Immature natural killer cell (primary cell): ENCODE results near the gene UBE2L3. TPM values are rescaled to one million over a fixed set of nuclear protein-coding genes. Genes with fewer than 3 reads are reported as not detected.
A peak's percentile ranks its signal among the peaks of the same experiment; 100 is the strongest.
"Not testable (repeated sequence)": the region's sequence is repeated elsewhere in the genome, so short reads cannot be mapped to it uniquely, and the experiment has no call there.

Source experiments
- DNase-seq, 3 donors: peaks; one replicate each; pipeline ENCODE4 v3.0.0; 2022; ENCODE audit warnings: mixed read lengths in 1 of 3
- H3K27ac Mint-ChIP-seq, 6 donors: one replicate each; pipeline ENCODE4 v1.8.0; 2020; ENCODE audit warnings: mixed read lengths in 6 of 6, mild to moderate bottlenecking in 5 of 6, inconsistent platforms in 4 of 6, moderate library complexity in 3 of 6
- H3K27me3 Mint-ChIP-seq, 3 donors: one replicate each; pipeline ENCODE4 v1.8.0; 2020 to 2021; ENCODE audit warnings: low read depth in 3 of 3, mild to moderate bottlenecking in 3 of 3, mixed read lengths in 3 of 3, moderate library complexity in 3 of 3, inconsistent platforms in 1 of 3
- H3K36me3 Mint-ChIP-seq, 3 donors: one replicate each; pipeline ENCODE4 v1.8.0; 2020; ENCODE audit warnings: mixed read lengths in 3 of 3, inconsistent platforms in 2 of 3, mild to moderate bottlenecking in 2 of 3
- H3K4me1 Mint-ChIP-seq, 2 donors: one replicate each; pipeline ENCODE4 v1.8.0; 2020; ENCODE audit warnings: inconsistent platforms in 2 of 2, mild to moderate bottlenecking in 2 of 2, mixed read lengths in 2 of 2, moderate library complexity in 1 of 2
- H3K4me3 Mint-ChIP-seq, 5 donors: one replicate each; pipeline ENCODE4 v1.8.0; 2020; ENCODE audit warnings: mild to moderate bottlenecking in 5 of 5, mixed read lengths in 5 of 5, inconsistent platforms in 3 of 5, moderate library complexity in 3 of 5
- H3K9me3 Mint-ChIP-seq, 6 donors: one replicate each; pipeline ENCODE4 v1.8.0; 2020; ENCODE audit warnings: mild to moderate bottlenecking in 6 of 6, mixed read lengths in 6 of 6, inconsistent platforms in 4 of 6, moderate library complexity in 3 of 6
- polyA plus RNA-seq, 3 donors: library from polyadenylated mRNA; unstranded; fragments of 300-500 nt; fragmentation: Illumina TruSeq; gene quantifications; one replicate each; pipeline ENCODE4 v1.2.3, GENCODE V29; 2021

UBE2L3 gene
- polyA plus RNA-seq: 100 to 1,000 TPM; 110 to 133 (median 115) TPM

GRCh38 chr22:21567456-21568346, at the start of gene UBE2L3:
Gene UBE2L3 (plus strand): TSS chr22:21567714. CDS start chr22:21567745, 31 bp downstream.
- no peaks in the 10 kb centered on the region for H3K9me3 Mint-ChIP-seq
- H3K36me3 Mint-ChIP-seq: no peaks in the 10 kb centered on the region
- peak; percentile 82 to 83 (median 83) for DNase-seq
- H3K27ac Mint-ChIP-seq: peak within 1 kb of the TSS; percentile 88 to 95 (median 93)
- H3K27me3 Mint-ChIP-seq: no peaks in the 10 kb centered on the region
- H3K4me3 Mint-ChIP-seq: peak within 1 kb of the TSS; percentile 85 to 92 (median 90)
- peaks cover 46 to 47% of the 10 kb centered on the region in 2 donors for H3K4me1 Mint-ChIP-seq

DNA sequence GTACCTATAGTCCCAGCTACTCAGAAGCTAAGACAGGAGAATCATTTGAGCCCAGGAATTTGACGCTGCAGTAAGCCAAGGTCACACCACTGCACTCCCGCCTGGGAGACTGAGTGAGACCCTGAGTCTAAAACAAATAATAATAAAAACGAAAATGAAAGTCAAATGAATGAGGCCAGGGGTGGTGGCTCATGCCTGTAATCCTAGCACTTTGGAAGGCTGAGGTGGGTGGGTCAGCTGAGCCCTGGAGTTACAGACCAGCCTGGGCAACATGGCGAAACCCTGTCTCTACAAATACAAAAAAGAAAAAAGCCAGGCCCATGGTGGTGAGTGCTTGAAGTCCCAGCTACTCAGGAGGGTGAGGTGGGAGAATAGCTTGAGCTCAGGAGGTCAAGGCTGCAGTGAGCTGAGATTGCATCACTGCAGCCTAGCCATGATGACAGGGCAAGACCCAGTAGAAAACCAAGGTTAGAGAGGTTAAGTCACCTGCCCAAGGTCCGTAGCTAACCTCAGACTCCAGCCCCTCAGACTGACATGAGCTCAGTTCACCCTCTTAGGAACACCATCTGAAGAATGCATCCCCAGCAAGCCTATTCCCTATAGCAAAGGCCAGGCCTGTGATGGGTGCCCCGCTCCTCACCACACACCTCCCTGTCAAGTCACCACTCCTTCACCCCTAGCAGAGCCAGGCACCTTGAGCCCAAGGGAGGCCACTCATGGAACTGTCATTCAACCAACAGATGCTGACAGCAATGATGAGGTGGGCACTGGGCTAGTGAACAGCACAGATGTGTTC, 40.6 kb upstream of the UBE2L3 start:
- not testable (repeated sequence) for H3K9me3 Mint-ChIP-seq, DNase-seq, H3K27me3 Mint-ChIP-seq, H3K27ac Mint-ChIP-seq, H3K36me3 Mint-ChIP-seq, H3K4me3 Mint-ChIP-seq, H3K4me1 Mint-ChIP-seq

- not testable (repeated sequence) for H3K36me3 Mint-ChIP-seq, H3K27me3 Mint-ChIP-seq, H3K4me3 Mint-ChIP-seq, DNase-seq, H3K27ac Mint-ChIP-seq, H3K9me3 Mint-ChIP-seq, H3K4me1 Mint-ChIP-seq
Observed at GRCh38 chr22:21531525-21531924, 36.0 kb upstream of the UBE2L3 start.

DNA sequence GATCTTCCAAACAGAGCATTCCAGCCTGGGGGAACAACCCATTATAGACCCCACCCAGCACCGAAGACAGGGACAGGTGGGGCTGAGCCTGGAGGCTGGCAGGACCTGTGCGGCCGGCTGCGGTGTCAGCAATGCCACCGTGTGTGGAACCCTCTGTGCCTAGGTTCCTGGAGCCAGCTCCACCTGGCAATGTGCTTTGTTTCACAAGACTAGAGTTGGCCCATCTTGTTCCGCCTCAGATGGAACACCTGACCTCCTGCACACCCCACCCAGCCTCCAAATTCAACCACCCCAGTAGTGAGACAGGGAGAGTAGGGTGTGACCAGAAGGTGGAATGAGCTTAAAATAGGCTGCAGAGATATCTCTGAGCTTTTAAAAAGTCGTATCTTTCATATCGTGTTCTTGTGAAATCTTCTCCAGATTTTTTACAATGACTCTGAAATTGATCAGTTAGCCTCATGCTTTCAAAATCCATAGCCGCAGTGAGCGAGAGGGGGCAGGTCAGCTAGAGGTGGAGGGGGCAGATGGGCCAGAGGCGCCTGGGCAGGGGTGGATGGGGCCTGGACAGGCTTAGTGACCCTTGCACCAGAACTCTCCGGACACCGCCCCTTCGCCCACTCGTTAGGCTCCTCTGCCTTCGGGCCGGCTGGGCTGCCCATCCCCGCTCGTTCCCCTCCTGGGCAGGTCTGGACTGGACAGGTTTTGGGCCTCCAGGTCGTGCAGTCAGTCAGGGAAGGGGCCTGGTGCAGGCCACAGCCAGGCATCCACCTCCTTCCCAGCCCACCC, 34.5 kb upstream of the UBE2L3 start:
- H3K4me1 Mint-ChIP-seq, H3K36me3 Mint-ChIP-seq, H3K27me3 Mint-ChIP-seq, DNase-seq, H3K4me3 Mint-ChIP-seq, H3K27ac Mint-ChIP-seq, H3K9me3 Mint-ChIP-seq: not testable (repeated sequence)

DNA sequence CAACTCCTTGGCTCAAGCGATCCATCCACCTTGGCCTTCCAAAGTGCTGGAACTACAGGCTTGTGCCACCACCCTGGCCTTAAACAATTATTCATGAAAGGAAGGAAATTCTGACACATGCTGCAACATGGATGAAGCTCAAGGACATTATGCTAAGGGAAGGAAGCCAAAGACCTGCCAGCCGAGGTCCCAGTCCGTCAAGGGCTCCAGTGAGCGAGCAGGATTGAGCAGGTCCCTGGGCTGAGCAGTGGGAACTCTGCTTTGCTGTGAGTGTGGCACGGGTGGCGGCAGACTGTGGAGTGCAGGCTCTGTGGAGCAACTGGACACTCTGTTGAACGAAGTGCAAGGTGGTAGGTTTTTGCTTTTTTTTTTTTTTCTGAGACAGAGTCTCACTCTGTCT, 27.7 kb upstream of the UBE2L3 start:
- H3K4me3 Mint-ChIP-seq, DNase-seq, H3K27me3 Mint-ChIP-seq, H3K36me3 Mint-ChIP-seq, H3K4me1 Mint-ChIP-seq, H3K9me3 Mint-ChIP-seq, H3K27ac Mint-ChIP-seq: not testable (repeated sequence)

- not testable (repeated sequence) for H3K9me3 Mint-ChIP-seq, H3K36me3 Mint-ChIP-seq, H3K27ac Mint-ChIP-seq, DNase-seq, H3K4me3 Mint-ChIP-seq, H3K4me1 Mint-ChIP-seq, H3K27me3 Mint-ChIP-seq
Observed at GRCh38 chr22:21544432-21545322, 22.8 kb upstream of the UBE2L3 start.

DNA sequence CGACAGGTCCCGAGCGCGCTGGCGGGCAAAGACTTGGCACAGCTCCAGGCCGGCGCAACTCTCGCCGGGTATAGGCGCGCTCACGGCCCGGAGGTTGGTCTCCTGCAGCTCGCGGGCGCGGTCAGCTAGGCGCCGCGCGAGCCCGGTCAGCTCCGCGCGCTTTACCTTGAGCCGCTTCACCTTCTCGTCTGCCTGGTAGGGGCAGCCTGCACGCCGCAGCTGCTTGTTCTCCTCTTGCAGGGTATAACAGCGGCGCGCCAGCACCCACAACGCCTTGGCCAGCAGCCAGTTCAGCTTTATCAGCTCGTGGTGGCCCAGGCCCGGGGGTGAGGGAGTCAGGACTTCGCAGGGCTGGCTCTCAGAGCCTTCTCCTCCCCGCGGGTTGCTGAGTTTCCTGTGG, 18.0 kb upstream of the UBE2L3 start:
- H3K27ac Mint-ChIP-seq, H3K4me1 Mint-ChIP-seq, H3K4me3 Mint-ChIP-seq, H3K36me3 Mint-ChIP-seq, H3K9me3 Mint-ChIP-seq, H3K27me3 Mint-ChIP-seq, DNase-seq: not testable (repeated sequence)

GRCh38 chr22:21550008-21550677, 17.4 kb upstream of the UBE2L3 start:
- not testable (repeated sequence) for H3K9me3 Mint-ChIP-seq, H3K4me1 Mint-ChIP-seq, H3K4me3 Mint-ChIP-seq, H3K36me3 Mint-ChIP-seq, H3K27me3 Mint-ChIP-seq, DNase-seq, H3K27ac Mint-ChIP-seq

DNA sequence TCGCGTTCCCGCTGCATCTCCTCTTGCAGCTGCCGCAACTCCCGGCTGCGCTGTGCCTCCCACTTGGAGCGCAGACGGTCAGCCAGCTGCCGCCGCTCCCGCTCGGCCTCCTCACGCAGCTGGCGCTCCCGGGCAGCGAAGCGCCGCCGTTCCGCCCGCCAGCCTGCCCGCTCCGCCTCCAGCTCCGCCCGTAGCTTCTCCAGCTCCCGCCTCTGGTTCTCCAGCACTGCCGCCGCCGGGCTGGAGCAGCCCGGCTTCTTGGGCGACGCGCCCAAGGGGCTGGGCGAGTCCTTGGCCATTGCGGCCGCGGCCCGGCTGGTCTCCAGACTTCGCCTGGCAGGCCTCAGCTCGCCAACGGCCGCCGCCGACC, 16.9 kb upstream of the UBE2L3 start:
- not testable (repeated sequence) for DNase-seq

DNA sequence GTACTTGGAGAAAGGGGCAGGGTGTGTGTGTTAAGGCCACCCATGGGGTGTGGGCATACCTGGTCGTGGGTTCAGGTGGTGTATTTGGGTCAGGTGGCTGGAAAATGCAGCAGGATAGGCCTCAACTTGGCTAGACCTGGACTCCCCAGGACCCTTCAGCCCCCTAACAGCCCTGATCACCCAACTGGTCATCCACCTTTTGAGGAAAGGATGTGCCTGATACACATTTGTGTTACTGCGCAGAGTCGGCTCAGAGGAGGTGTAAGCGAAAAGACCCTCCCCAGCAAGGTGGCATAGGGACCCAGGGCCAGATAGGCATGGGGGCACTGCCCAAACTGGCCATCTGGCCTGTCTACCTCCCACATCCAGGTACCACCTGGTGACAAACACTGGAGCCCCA, 16.2 kb upstream of the UBE2L3 start, which contains the start of gene RIMBP3C:
Gene RIMBP3C, minus strand, starts transcription at position 101 of the 400 bp plus-strand sequence. CDS start 485 bp downstream, outside the sequence.
- not testable (repeated sequence) for H3K36me3 Mint-ChIP-seq, H3K9me3 Mint-ChIP-seq, DNase-seq, H3K4me1 Mint-ChIP-seq, H3K4me3 Mint-ChIP-seq, H3K27me3 Mint-ChIP-seq, H3K27ac Mint-ChIP-seq

More for the DNA sequence above, 16.9 kb upstream of the UBE2L3 start:
- not testable (repeated sequence) for H3K9me3 Mint-ChIP-seq, H3K4me1 Mint-ChIP-seq, H3K27ac Mint-ChIP-seq, H3K27me3 Mint-ChIP-seq, H3K36me3 Mint-ChIP-seq, H3K4me3 Mint-ChIP-seq

DNA sequence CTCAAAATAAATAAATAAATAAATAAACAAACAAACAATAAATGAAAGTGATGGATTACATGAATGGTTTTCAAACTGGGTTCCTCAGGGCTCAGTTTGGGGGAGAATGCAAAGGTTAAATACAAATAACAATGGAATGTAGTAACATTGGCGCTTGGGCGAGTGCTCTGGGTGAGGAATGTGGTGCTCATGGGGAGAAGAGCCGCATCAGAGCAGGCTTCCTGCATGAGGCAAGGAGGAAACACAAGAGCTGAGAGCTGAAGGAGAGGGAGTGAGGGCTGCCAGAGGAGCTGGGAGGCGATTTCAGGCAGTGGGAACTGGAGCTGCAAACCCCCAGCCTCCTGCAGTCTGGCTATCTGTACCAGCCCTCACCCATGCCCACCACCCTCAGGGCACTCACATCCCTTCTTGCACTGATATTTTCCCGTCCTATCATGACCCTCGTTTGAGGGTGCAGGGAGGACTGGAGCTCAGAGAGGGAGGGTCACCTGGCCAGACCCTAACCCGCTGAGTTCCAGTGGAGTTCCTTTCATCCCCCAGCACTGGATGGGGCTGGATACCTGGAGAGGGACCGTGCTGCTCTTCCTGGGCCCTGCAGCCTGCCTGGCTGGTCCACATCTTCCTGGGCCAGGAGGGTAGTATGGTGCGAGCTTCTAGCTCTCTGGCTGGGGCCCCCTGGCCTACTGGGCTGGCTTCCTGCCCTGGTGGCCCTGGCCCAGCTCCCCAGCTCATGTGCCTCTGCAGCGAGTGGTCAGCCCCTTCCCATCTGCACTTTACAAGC, 8.0 kb upstream of the UBE2L3 start:
- H3K4me3 Mint-ChIP-seq, H3K9me3 Mint-ChIP-seq, H3K27me3 Mint-ChIP-seq, H3K27ac Mint-ChIP-seq, H3K36me3 Mint-ChIP-seq, H3K4me1 Mint-ChIP-seq, DNase-seq: not testable (repeated sequence)

GRCh38 chr22:21560657-21561056, 6.9 kb upstream of the UBE2L3 start:
- not testable (repeated sequence) for H3K9me3 Mint-ChIP-seq, DNase-seq, H3K36me3 Mint-ChIP-seq, H3K4me1 Mint-ChIP-seq, H3K27me3 Mint-ChIP-seq, H3K4me3 Mint-ChIP-seq
- peak overlapping the region in 1 of 6 donors; percentile 47 for H3K27ac Mint-ChIP-seq
